Measurements from ENCODE around the gene C4B.

- TF ChIP-seq CTCF (IDR thresholded peaks at IDR 0.05; ENCODE audit: borderline replicate concordance, extremely low read depth, low read length, poor library complexity, severe bottlenecking): no peak
- no peak for TF ChIP-seq EZH2 (IDR thresholded peaks at IDR 0.05; ENCODE audit: borderline replicate concordance, low read depth, low read length, severe bottlenecking)
These were observed 36.7 kb upstream of the C4B start for GRCh38 chr6:31977816-31978431.
